Measurements from ENCODE around the gene LRIG3. TPM values are rescaled to one million over a fixed set of nuclear protein-coding genes. Genes with fewer than 3 reads are reported as not detected.

LRIG3 gene
- total RNA-seq, 4 donors from 2014 or later: 42.4 to 56.5 (median 50.4) TPM

- TF ChIP-seq CTCF (IDR thresholded peaks at IDR 0.05): no peak
Measured at GRCh38 chr12:58926586-58926985, 6.3 kb upstream of the LRIG3 start.

GRCh38 chr12:58925751-58926150, 5.4 kb upstream of the LRIG3 start:
- Histone ChIP-seq H3K27ac (replicated peaks in 1 of 4) (no peak overlapping the region), H3K27me3 (no peaks in the 10 kb centered on the region), H3K4me1 (peaks cover 6 to 12% (median 9%) of the 10 kb centered on the region in 4 donors), H3K4me3 (no peak overlapping the region), H3K36me3 (no peaks in the 10 kb centered on the region), H3K9me3 (no peaks in the 10 kb centered on the region)
- WGBS: 74% methylated on average over 2 of the region's 2 CpGs
- no peak for DNase-seq (ENCODE audit: extremely low spot score)
- intact Hi-C loops (cut with DNase I): no loop called here
- no peak for TF ChIP-seq POLR2A (IDR thresholded peaks at IDR 0.05; ENCODE audit: low read depth)
- TF ChIP-seq EP300 (IDR thresholded peaks at IDR 0.05): no peak
- TF ChIP-seq CTCF (IDR thresholded peaks at IDR 0.05): no peak
- no peak for TF ChIP-seq POLR2AphosphoS5 (IDR thresholded peaks at IDR 0.05)

More at GRCh38 chr12:58926586-58926985, 6.3 kb upstream of the LRIG3 start:
- intact Hi-C loops (cut with DNase I): no loop called here
- H3K27me3 ChIP-seq: no peaks in the 10 kb centered on the region
- DNase-seq (ENCODE audit: extremely low spot score): no peak
- no peaks in the 10 kb centered on the region for H3K36me3 ChIP-seq
- H3K4me3 ChIP-seq: no peak overlapping the region
- no peaks in the 10 kb centered on the region for H3K9me3 ChIP-seq
- H3K4me1 ChIP-seq: peaks cover 0 to 9% (median 2%) of the 10 kb centered on the region in 4 donors
- no peak overlapping the region for H3K27ac ChIP-seq (replicated peaks in 1 of 4)

GRCh38 chr12:58925111-58925611, 4.9 kb upstream of the LRIG3 start:
- no peak overlapping the region for H3K27ac ChIP-seq (replicated peaks in 1 of 4)
- H3K4me3 ChIP-seq: no peak overlapping the region
- intact Hi-C loops (cut with DNase I): no loop called here
- peaks cover 9 to 14% (median 11%) of the 10 kb centered on the region in 4 donors for H3K4me1 ChIP-seq
- no peaks in the 10 kb centered on the region for H3K27me3 ChIP-seq
- H3K9me3 ChIP-seq: no peaks in the 10 kb centered on the region
- H3K36me3 ChIP-seq: no peaks in the 10 kb centered on the region
- DNase-seq (ENCODE audit: extremely low spot score): no peak
- TF ChIP-seq EP300 (IDR thresholded peaks at IDR 0.05): no peak
- TF ChIP-seq POLR2A (IDR thresholded peaks at IDR 0.05; ENCODE audit: low read depth): no peak
- no peak for TF ChIP-seq POLR2AphosphoS5 (IDR thresholded peaks at IDR 0.05)
- no peak for TF ChIP-seq CTCF (IDR thresholded peaks at IDR 0.05)
- 5% methylated on average over 1 of the region's 1 CpG for WGBS

- Histone ChIP-seq H3K4me3 (no peak overlapping the region), H3K4me1 (peaks cover 9 to 14% (median 11%) of the 10 kb centered on the region in 4 donors), H3K36me3 (no peaks in the 10 kb centered on the region), H3K9me3 (no peaks in the 10 kb centered on the region), H3K27me3 (no peaks in the 10 kb centered on the region), H3K27ac (replicated peaks in 1 of 4) (no peak overlapping the region)
- TF ChIP-seq CTCF (IDR thresholded peaks at IDR 0.05) (no peak), EP300 (IDR thresholded peaks at IDR 0.05) (no peak), POLR2A (IDR thresholded peaks at IDR 0.05; ENCODE audit: low read depth) (no peak), POLR2AphosphoS5 (IDR thresholded peaks at IDR 0.05) (no peak)
- intact Hi-C loops (cut with DNase I): loop anchor here (5.0 kb wide), 2 partner anchors 42 to 118 kb away; no protein-coding TSS in a partner anchor
- 91% methylated on average over 1 of the region's 1 CpG for WGBS
- no peak for DNase-seq (ENCODE audit: extremely low spot score)
Measured at GRCh38 chr12:58924652-58925051, 4.3 kb upstream of the LRIG3 start.

- Histone ChIP-seq H3K4me3 (no peak overlapping the region), H3K9me3 (no peaks in the 10 kb centered on the region), H3K27me3 (no peaks in the 10 kb centered on the region), H3K36me3 (no peaks in the 10 kb centered on the region), H3K27ac (replicated peaks in 1 of 4) (no peak overlapping the region), H3K4me1 (peaks cover 9 to 14% (median 11%) of the 10 kb centered on the region in 4 donors)
- TF ChIP-seq EP300 (IDR thresholded peaks at IDR 0.05) (no peak), POLR2A (IDR thresholded peaks at IDR 0.05; ENCODE audit: low read depth) (no peak), CTCF (IDR thresholded peaks at IDR 0.05) (no peak), POLR2AphosphoS5 (IDR thresholded peaks at IDR 0.05) (no peak)
- DNase-seq (ENCODE audit: extremely low spot score): no peak
- intact Hi-C loops (cut with DNase I): loop anchor here (5.0 kb wide), 2 partner anchors 41 to 119 kb away; no protein-coding TSS in a partner anchor
- 74% methylated on average over 4 of the region's 4 CpGs for WGBS
Measured at GRCh38 chr12:58923781-58924180, 3.5 kb upstream of the LRIG3 start.
